ENCODE data around the gene ANAPC2.

Gene ANAPC2

GRCh38 chr9:137191691-137192447, 3.5 kb upstream of the ANAPC2 start:
- DNase-seq: no peak

GRCh38 chr9:137191245-137191644, 2.9 kb upstream of the ANAPC2 start:
- no peak for DNase-seq

GRCh38 chr9:137190315-137190856, 2.0 kb upstream of the ANAPC2 start:
- no peak for DNase-seq

- no peak for DNase-seq
Observed at GRCh38 chr9:137189297-137190295, 1.2 kb upstream of the ANAPC2 start.

- no peak for DNase-seq
Observed at GRCh38 chr9:137188086-137188489, 272 bp downstream of the ANAPC2 start.

GRCh38 chr9:137187386-137187785, 974 bp downstream of the ANAPC2 start:
- no peak for DNase-seq

- no peak for DNase-seq
Observed at GRCh38 chr9:137186385-137186784, 2.0 kb downstream of the ANAPC2 start.

GRCh38 chr9:137185921-137186320, 2.4 kb downstream of the ANAPC2 start:
- no peak for DNase-seq

- no peak for DNase-seq
Observed at GRCh38 chr9:137184881-137185660, 3.3 kb downstream of the ANAPC2 start.

- DNase-seq: no peak
Observed at GRCh38 chr9:137183980-137184595, 4.3 kb downstream of the ANAPC2 start.

- no peak for DNase-seq
Observed at GRCh38 chr9:137182836-137183235, 5.5 kb downstream of the ANAPC2 start.

GRCh38 chr9:137181680-137182079, 6.7 kb downstream of the ANAPC2 start:
- DNase-seq: no peak

GRCh38 chr9:137180491-137180890, 7.9 kb downstream of the ANAPC2 start:
- no peak for DNase-seq

GRCh38 chr9:137179761-137180160, 8.6 kb downstream of the ANAPC2 start:
- no peak for DNase-seq

GRCh38 chr9:137178939-137179630, 9.3 kb downstream of the ANAPC2 start:
- no peak for DNase-seq

- DNase-seq: no peak
Observed at GRCh38 chr9:137178201-137178938, 10.0 kb downstream of the ANAPC2 start.

GRCh38 chr9:137176302-137177182, 11.8 kb downstream of the ANAPC2 start:
- peak; percentile 35 for DNase-seq

- DNase-seq: peak; percentile 28
Observed at GRCh38 chr9:137175345-137175961, 12.9 kb downstream of the ANAPC2 start.

- DNase-seq: no peak
Observed at GRCh38 chr9:137174722-137175293, 13.6 kb downstream of the ANAPC2 start.

All from CD4-positive, alpha-beta T cell treated with Interleukin-17A for 4 hours (primary cell).